Adrenal gland (tissue), 12 donors: Measurements from ENCODE around the gene PRDM16. TPM values are rescaled to one million over a fixed set of nuclear protein-coding genes. Genes with fewer than 3 reads are reported as not detected.

Experiments used
- DNase-seq, 7 donors: peaks; one replicate each; pipeline ENCODE4 v3.0.0-alpha.2; 2019 to 2020
- H3K27ac ChIP-seq, 5 donors: fragments of 200-600 bp; sonication (generic) in 4 of 5; 1 replicate in 3 of 5; 2 replicates in 2 of 5; pipeline versions ENCODE4 v1.5.1 to v1.8.0; 2016 to 2020; ENCODE audit warnings: mild to moderate bottlenecking in 1 of 5
- H3K27me3 ChIP-seq: fragments of 200-600 bp; 2 replicates; pipeline ENCODE4 v1.8.0; 2021
- H3K36me3 ChIP-seq, 2 donors: fragments of 200-600 bp; replicated peaks in 1 of 2; 1 replicate in 1 of 2; 2 replicates in 1 of 2; pipeline versions ENCODE4 v1.5.1 to v1.8.0; 2018 to 2022
- H3K4me1 ChIP-seq, 2 donors: fragments of 200-600 bp; replicated peaks in 1 of 2; 1 replicate in 1 of 2; 2 replicates in 1 of 2; pipeline versions ENCODE4 v1.5.1 to v1.8.0; 2018 to 2021
- H3K4me3 ChIP-seq, 4 donors: fragments of 200-600 bp; sonication (generic) in 3 of 4; one replicate each; pipeline ENCODE4 v1.5.1; 2016 to 2018
- H3K9me3 ChIP-seq, 3 donors: fragments of 200-600 bp; sonication (generic) in 1 of 3; replicated peaks in 1 of 3; 1 replicate in 2 of 3; 2 replicates in 1 of 3; pipeline versions ENCODE4 v1.5.1 to v1.8.0; 2016 to 2021
- POLR2A ChIP-seq, 2 donors: fragments of 450-650 bp; IDR thresholded peaks; one replicate each; pipeline ENCODE4 v1.6.1; 2017; ENCODE audit warnings: antibody characterized with exemption in 2 of 2, mild to moderate bottlenecking in 2 of 2, moderate library complexity in 1 of 2
- WGBS, 4 donors: extraction: QIAGEN DNeasy Blood & Tissue Kit in 2 of 4; methylation state at CpG; one replicate each; pipeline versions ENCODE4 v1.1.5 to v1.1.7; 2013 to 2017; 5-methylcytosine and 5-hydroxymethylcytosine counted together
- intact Hi-C, 2 donors: fragments of 100-400 bp; cut with DNase I; formaldehyde crosslinking; loops; one replicate each; pipeline versions ENCODE4 v1.14.1 to v1.15.0; 2022 to 2023
- polyA plus RNA-seq, 3 donors: library from polyadenylated mRNA; stranded (reverse); fragments of 200-250 nt in 2 of 3; fragments of 350-450 nt in 1 of 3; fragmentation: Illumina TruSeq in 1 of 3; extraction: RNeasy Lipid Tissue Mini Kit (QIAGEN cat#74804) in 1 of 3; gene quantifications; one replicate each; pipeline ENCODE4 v1.2.3, GENCODE V29; 2013 to 2014
- total RNA-seq, 9 donors: library from RNA; depleted of rRNA in 4 of 9; stranded (reverse); fragments of >200 nt in 4 of 9; fragments of 120-200 nt in 1 of 9; fragmentation: NEBNext Ultra II Directional in 1 of 9; extraction: Animal tissue kit (Norgen Biotek cat#: 25700) in 1 of 9; gene quantifications; one replicate each; pipeline versions ENCODE4 v1.1.0 to v1.2.4, GENCODE V29; 2013 to 2023
- TF ChIP-seq, protein P1 (sequence below), 6 experiments: fragments of 450-650 bp in 4 of 6; fragments of 200-600 bp in 2 of 6; sonication (generic) in 1 of 6; IDR thresholded peaks; 1 replicate in 5 of 6; 2 replicates in 1 of 6; pipeline versions ENCODE4 v1.5.1 to v1.8.0; 2016 to 2021; ENCODE audit warnings: antibody characterized with exemption in 6 of 6, mild to moderate bottlenecking in 2 of 6, moderate library complexity in 1 of 6
- donor health status: healthy with polysubstance abuse.
- donor health status: Bipolar disorder and iron deficiency.
- donor health status: DM: yes; HTN: yes; CAD: no.
- donor health status: DM: no; HTN: no; CAD: no.
- donor health status: DM: no; HTN: no; CAD: no.
- donor health status: DM: yes; HTN: yes; CAD: no.

PRDM16 gene
- total and polyA plus RNA-seq, 12 donors: 0.04 to 2.8 (median 0.61) TPM; not detected in 1

GRCh38 chr1:3215198-3216014 is 146.4 kb downstream of the PRDM16 start:
- no peak overlapping the region for H3K27ac ChIP-seq
- H3K4me1 ChIP-seq: no peaks in the 10 kb centered on the region
- WGBS, 4 donors: 61 to 69% (median 64%) methylated on average over 22 to 27 of the region's 27 CpGs
- intact Hi-C loops: no loop called here
- no peaks in the 10 kb centered on the region for H3K9me3 ChIP-seq
- no peaks in the 10 kb centered on the region for H3K36me3 ChIP-seq
- no peak for DNase-seq
- no peak overlapping the region for H3K4me3 ChIP-seq
- peaks cover 11% of the 10 kb centered on the region for H3K27me3 ChIP-seq
- TF ChIP-seq POLR2A (IDR thresholded peaks at IDR 0.05): no peak
- TF ChIP-seq, protein P1, sequence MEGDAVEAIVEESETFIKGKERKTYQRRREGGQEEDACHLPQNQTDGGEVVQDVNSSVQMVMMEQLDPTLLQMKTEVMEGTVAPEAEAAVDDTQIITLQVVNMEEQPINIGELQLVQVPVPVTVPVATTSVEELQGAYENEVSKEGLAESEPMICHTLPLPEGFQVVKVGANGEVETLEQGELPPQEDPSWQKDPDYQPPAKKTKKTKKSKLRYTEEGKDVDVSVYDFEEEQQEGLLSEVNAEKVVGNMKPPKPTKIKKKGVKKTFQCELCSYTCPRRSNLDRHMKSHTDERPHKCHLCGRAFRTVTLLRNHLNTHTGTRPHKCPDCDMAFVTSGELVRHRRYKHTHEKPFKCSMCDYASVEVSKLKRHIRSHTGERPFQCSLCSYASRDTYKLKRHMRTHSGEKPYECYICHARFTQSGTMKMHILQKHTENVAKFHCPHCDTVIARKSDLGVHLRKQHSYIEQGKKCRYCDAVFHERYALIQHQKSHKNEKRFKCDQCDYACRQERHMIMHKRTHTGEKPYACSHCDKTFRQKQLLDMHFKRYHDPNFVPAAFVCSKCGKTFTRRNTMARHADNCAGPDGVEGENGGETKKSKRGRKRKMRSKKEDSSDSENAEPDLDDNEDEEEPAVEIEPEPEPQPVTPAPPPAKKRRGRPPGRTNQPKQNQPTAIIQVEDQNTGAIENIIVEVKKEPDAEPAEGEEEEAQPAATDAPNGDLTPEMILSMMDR (IDR thresholded peaks at IDR 0.05): no peak

DNA sequence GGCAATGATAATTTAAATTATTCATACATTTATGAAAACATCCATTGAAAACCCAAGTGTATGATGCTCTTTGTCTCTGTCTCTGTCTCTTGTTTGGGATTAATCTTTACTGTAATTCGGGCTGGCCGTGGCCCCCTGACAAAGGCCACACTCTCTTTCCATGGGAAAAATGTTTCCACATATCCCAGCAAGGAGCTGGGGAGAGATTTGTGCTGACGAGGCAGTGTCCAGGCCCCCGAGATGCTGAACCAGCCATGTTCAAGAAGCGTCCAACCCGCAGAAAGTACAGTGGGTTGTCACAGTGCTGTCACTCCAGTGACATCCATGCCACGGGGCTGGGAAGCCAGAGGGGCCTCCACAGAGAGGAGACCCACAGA is 147.0 kb downstream of the PRDM16 start:
- 76 to 93% (median 89%) methylated on average over 3 to 7 of the region's 7 CpGs for WGBS, 4 donors
- Histone ChIP-seq H3K36me3 (no peaks in the 10 kb centered on the region), H3K27ac (no peak overlapping the region), H3K4me1 (no peaks in the 10 kb centered on the region), H3K27me3 (peaks cover 11% of the 10 kb centered on the region), H3K9me3 (no peaks in the 10 kb centered on the region), H3K4me3 (no peak overlapping the region)
- TF ChIP-seq POLR2A (IDR thresholded peaks at IDR 0.05): no peak
- TF ChIP-seq, protein P1 (IDR thresholded peaks at IDR 0.05): no peak
- intact Hi-C loops: no loop called here
- DNase-seq: no peak

GRCh38 chr1:3217181-3217641 is 148.2 kb downstream of the PRDM16 start:
- no peaks in the 10 kb centered on the region for H3K36me3 ChIP-seq
- 58 to 85% (median 74%) methylated on average over 13 to 15 of the region's 15 CpGs for WGBS, 4 donors
- H3K4me1 ChIP-seq: no peaks in the 10 kb centered on the region
- no peak for DNase-seq
- H3K4me3 ChIP-seq: no peak overlapping the region
- intact Hi-C loops: no loop called here
- H3K27ac ChIP-seq: no peak overlapping the region
- H3K9me3 ChIP-seq: no peaks in the 10 kb centered on the region
- H3K27me3 ChIP-seq: peaks cover 11% of the 10 kb centered on the region
- TF ChIP-seq, protein P1 (IDR thresholded peaks at IDR 0.05): no peak
- no peak for TF ChIP-seq POLR2A (IDR thresholded peaks at IDR 0.05)

DNA sequence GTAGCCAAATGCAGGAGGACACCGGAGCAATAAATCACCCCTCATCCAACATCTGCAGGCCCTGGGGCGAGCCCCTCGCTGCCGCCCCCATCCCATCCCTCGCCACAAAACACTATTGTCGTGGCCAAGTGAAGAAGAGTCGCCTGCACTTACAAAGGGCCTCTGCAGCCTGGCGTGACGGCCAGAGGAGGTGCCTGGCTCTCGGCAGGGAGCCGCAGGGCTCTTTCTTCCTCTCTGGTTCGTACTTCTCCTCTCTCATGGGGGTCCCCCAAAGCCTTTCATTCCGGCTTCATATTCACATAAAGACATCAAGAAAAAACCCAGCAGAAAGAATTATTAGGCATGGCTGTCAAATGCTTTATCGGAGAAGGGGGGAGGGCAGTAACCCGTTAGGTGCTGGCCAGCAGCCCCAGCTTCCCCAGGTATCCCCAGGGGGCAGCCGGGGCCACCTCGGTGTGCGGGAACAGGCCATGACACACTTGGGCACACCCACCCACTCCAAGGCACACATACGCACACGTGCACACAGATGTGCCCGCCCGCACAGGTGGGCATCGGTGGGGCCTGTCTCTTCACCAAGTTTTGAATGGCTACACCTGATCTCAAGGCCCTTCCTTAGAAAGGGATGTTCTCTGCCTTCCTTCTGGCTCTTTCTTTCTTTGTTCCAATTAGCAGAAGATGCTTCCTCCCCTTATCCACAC is 149.1 kb downstream of the PRDM16 start:
- H3K36me3 ChIP-seq: no peaks in the 10 kb centered on the region
- intact Hi-C loops: no loop called here
- TF ChIP-seq POLR2A (IDR thresholded peaks at IDR 0.05): no peak
- no peaks in the 10 kb centered on the region for H3K4me1 ChIP-seq
- H3K4me3 ChIP-seq: no peak overlapping the region
- H3K9me3 ChIP-seq: no peaks in the 10 kb centered on the region
- peaks cover 11% of the 10 kb centered on the region for H3K27me3 ChIP-seq
- H3K27ac ChIP-seq: no peak overlapping the region
- 60 to 73% (median 67%) methylated on average over 12 to 23 of the region's 23 CpGs for WGBS, 4 donors
- no peak for DNase-seq
